HFFc6 (cell line): ENCODE measurements around the gene SCUBE3. TPM values are rescaled to one million over a fixed set of nuclear protein-coding genes. Genes with fewer than 3 reads are reported as not detected.

ENCODE experiments used
- DNase-seq: peaks from one replicate; pipeline ENCODE4 v3.0.0-alpha.2; 2018
- H3K27ac Mint-ChIP-seq: 2 replicates; pipeline ENCODE4 v1.8.0; 2020; ENCODE audit warnings: mild to moderate bottlenecking, mixed read lengths
- H3K27me3 Mint-ChIP-seq: 2 replicates; pipeline ENCODE4 v1.8.0; 2021; ENCODE audit warnings: mild to moderate bottlenecking, moderate library complexity, mixed read lengths; ENCODE audit not compliant: insufficient read depth
- H3K36me3 Mint-ChIP-seq: 2 replicates; pipeline ENCODE4 v1.8.0; 2021; ENCODE audit warnings: low read depth, mixed read lengths
- H3K4me1 Mint-ChIP-seq: 2 replicates; pipeline ENCODE4 v1.8.0; 2020; ENCODE audit warnings: low read depth, mixed read lengths
- H3K4me3 Mint-ChIP-seq: 2 replicates; pipeline ENCODE4 v1.8.0; 2020; ENCODE audit warnings: mild to moderate bottlenecking, moderate library complexity, mixed read lengths
- H3K9me3 Mint-ChIP-seq: 2 replicates; pipeline ENCODE4 v1.8.0; 2020; ENCODE audit warnings: mild to moderate bottlenecking, mixed read lengths
- total RNA-seq, 6 experiments: library from RNA; stranded (reverse); fragmentation: NEBNext Ultra II Directional; extraction: Animal tissue kit (Norgen Biotek cat#: 25700); gene quantifications; 2 replicates in 1 of 6; 3 replicates in 5 of 6; pipeline ENCODE4 v1.2.3, GENCODE V29; 2021
- TF ChIP-seq, protein P1 (sequence below): fragments of 200-600 bp; sonication (generic); IDR thresholded peaks from 2 replicates; pipeline ENCODE4 v1.5.0; 2021; ENCODE audit warnings: antibody characterized with exemption, mild to moderate bottlenecking

SCUBE3 gene
- total RNA-seq, 6 experiments from 2014 or later, result 37.0 to 75.0 (median 44.3) TPM

- Mint-ChIP-seq H3K4me3 (no peak overlapping the region), H3K36me3 (peaks cover 30% of the 10 kb centered on the region), H3K9me3 (peaks cover 5% of the 10 kb centered on the region), H3K27ac (no peak overlapping the region), H3K27me3 (no peaks in the 10 kb centered on the region), H3K4me1 (peaks cover 26% of the 10 kb centered on the region)
- DNase-seq, result no peak
- TF ChIP-seq, protein P1, sequence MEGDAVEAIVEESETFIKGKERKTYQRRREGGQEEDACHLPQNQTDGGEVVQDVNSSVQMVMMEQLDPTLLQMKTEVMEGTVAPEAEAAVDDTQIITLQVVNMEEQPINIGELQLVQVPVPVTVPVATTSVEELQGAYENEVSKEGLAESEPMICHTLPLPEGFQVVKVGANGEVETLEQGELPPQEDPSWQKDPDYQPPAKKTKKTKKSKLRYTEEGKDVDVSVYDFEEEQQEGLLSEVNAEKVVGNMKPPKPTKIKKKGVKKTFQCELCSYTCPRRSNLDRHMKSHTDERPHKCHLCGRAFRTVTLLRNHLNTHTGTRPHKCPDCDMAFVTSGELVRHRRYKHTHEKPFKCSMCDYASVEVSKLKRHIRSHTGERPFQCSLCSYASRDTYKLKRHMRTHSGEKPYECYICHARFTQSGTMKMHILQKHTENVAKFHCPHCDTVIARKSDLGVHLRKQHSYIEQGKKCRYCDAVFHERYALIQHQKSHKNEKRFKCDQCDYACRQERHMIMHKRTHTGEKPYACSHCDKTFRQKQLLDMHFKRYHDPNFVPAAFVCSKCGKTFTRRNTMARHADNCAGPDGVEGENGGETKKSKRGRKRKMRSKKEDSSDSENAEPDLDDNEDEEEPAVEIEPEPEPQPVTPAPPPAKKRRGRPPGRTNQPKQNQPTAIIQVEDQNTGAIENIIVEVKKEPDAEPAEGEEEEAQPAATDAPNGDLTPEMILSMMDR, result no peak
Measured at GRCh38 chr6:35238843-35239289, 25.1 kb downstream of the SCUBE3 start.

DNA sequence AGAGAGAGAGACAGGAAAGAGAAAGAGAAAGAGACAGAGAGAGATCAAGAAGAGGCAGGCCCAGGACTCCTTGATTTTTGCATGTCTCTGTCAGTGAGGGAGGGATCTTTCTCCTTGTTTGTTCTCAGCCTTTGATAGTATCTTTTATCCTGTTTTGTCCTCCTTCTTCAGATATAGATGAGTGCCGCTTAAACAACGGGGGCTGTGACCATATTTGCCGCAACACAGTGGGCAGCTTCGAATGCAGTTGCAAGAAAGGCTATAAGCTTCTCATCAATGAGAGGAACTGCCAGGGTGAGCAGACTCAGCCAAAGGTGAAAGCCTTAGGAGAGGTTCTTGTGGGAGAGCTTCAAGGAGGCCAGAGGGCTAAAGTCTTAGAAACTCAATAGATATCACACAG, 25.8 kb downstream of the SCUBE3 start:
- Mint-ChIP-seq H3K9me3 (peaks cover 5% of the 10 kb centered on the region), H3K27ac (peak overlapping the region; percentile 17; the same call in 1 of the 2 replicates)

DNA sequence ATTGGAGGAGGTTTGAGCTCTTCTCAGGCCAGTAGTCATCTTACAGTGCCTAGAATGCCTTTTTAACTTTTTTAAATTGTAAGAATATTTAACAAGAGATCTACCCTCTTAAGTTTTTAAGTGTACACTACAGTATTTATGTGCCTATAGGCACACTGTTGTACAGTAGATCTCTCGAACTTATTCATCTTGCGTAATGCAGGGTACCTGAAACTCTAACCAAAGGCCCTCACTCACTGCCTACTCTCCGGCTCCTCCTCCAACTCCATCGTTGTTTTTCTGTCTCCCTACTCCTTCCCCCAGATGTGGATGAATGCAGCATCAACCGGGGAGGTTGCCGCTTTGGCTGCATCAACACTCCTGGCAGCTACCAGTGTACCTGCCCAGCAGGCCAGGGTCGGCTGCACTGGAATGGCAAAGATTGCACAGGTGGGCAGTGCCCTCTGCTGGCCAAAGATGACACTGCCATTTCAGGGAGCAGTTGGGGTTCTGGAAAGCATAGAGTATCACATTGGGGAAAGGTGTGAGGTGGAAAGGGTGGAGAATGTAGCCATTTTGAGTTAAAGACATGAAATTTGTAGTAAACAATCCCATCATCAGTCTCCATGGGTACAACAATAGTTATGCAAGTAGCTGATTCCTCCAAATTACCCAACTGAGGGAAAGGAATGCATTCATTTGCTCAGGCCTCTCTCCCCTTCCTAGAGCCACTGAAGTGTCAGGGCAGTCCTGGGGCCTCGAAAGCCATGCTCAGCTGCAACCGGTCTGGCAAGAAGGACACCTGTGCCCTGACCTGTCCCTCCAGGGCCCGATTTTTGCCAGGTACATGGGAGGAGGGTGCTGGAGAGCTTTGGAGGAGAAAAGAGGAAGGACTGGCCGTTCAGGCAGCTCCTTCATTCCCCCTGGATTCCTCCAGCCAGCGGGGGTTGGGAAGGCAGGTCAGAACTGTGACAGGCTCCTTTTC, 27.4 kb downstream of the SCUBE3 start:
- Mint-ChIP-seq H3K36me3 (peaks cover 21% of the 10 kb centered on the region), H3K4me1 (peaks cover 18% of the 10 kb centered on the region), H3K4me3 (no peak overlapping the region)

More for the DNA sequence above, 25.8 kb downstream of the SCUBE3 start:
- Mint-ChIP-seq H3K4me3 (no peak overlapping the region), H3K4me1 (peaks cover 22% of the 10 kb centered on the region), H3K27me3 (no peaks in the 10 kb centered on the region), H3K36me3 (peaks cover 26% of the 10 kb centered on the region)
- DNase-seq, result no peak
- TF ChIP-seq, protein P1, result no peak

DNA sequence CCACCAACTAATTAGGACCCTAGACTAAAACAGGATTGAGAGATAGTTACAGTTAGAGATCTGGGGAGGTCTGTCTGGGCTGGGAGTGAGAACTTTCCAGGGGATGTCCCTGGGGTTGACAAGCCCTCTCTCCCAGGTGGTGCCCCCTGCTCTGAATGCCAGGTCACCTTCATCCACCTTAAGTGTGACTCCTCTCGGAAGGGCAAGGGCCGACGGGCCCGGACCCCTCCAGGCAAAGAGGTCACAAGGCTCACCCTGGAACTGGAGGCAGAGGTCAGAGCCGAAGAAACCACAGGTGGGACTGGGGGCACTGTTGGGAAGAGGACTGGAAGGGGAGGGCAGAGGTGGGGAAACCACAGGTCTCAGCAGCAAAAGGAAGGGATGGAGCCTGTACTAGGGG, 28.7 kb downstream of the SCUBE3 start:
- no peak overlapping the region for H3K27ac Mint-ChIP-seq
- TF ChIP-seq, protein P1, result no peak
- no peak for DNase-seq

More for the DNA sequence above, 27.4 kb downstream of the SCUBE3 start:
- TF ChIP-seq, protein P1, result peak; percentile 100
- peak; percentile 37 for DNase-seq
- Mint-ChIP-seq H3K27ac (no peak overlapping the region), H3K27me3 (no peaks in the 10 kb centered on the region), H3K9me3 (no peaks in the 10 kb centered on the region)

GRCh38 chr6:35242906-35243305, 29.1 kb downstream of the SCUBE3 start:
- TF ChIP-seq, protein P1, result no peak
- H3K36me3 Mint-ChIP-seq, result peaks cover 16% of the 10 kb centered on the region
- H3K9me3 Mint-ChIP-seq, result no peaks in the 10 kb centered on the region
- H3K27me3 Mint-ChIP-seq, result no peaks in the 10 kb centered on the region
- DNase-seq, result no peak
- H3K4me3 Mint-ChIP-seq, result no peak overlapping the region
- H3K4me1 Mint-ChIP-seq, result peaks cover 22% of the 10 kb centered on the region
- H3K27ac Mint-ChIP-seq, result no peak overlapping the region

More for the DNA sequence above, 28.7 kb downstream of the SCUBE3 start:
- Mint-ChIP-seq H3K9me3 (no peaks in the 10 kb centered on the region), H3K27me3 (no peaks in the 10 kb centered on the region), H3K36me3 (peaks cover 13% of the 10 kb centered on the region), H3K4me3 (no peak overlapping the region), H3K4me1 (peaks cover 18% of the 10 kb centered on the region)
